Measurements from ENCODE around the gene ABHD10. TPM values are rescaled to one million over a fixed set of nuclear protein-coding genes. Genes with fewer than 3 reads are reported as not detected.

Gene ABHD10
- total RNA-seq, 2 donors from 2014 or later, result 15.6 to 17.1 TPM

GRCh38 chr3:111936967-111937366 lies 41.9 kb upstream of the ABHD10 start:
- no peak for DNase-seq
- no peak for TF ChIP-seq CTCF (IDR thresholded peaks at IDR 0.05)
- TF ChIP-seq POLR2A (IDR thresholded peaks at IDR 0.05), result no peak
- 91 to 94% methylated on average over 1 of the region's 1 CpG for WGBS, 2 donors
- peaks cover 6% of the 10 kb centered on the region for H3K4me1 ChIP-seq
- H3K9me3 ChIP-seq, result no peaks in the 10 kb centered on the region
- no peak for ATAC-seq
- no peak overlapping the region for H3K4me3 ChIP-seq
- intact Hi-C loops (cut with DNase I), result no loop called here
- H3K36me3 ChIP-seq (replicated peaks in 1 of 2; ENCODE audit: insufficient read depth in 1 of 2, low read depth in 2 of 2), result peaks cover 0 to 6% of the 10 kb centered on the region in 2 donors
- no peak overlapping the region for H3K27ac ChIP-seq
- H3K27me3 ChIP-seq, result no peaks in the 10 kb centered on the region

GRCh38 chr3:111937871-111938270 lies 41.0 kb upstream of the ABHD10 start:
- ATAC-seq (no peak), DNase-seq (no peak)
- Histone ChIP-seq H3K4me3 (no peak overlapping the region), H3K27me3 (no peaks in the 10 kb centered on the region), H3K36me3 (replicated peaks in 1 of 2; ENCODE audit: insufficient read depth in 1 of 2, low read depth in 2 of 2) (peaks cover 0 to 6% of the 10 kb centered on the region in 2 donors), H3K9me3 (no peaks in the 10 kb centered on the region), H3K4me1 (peaks cover 3% of the 10 kb centered on the region), H3K27ac (no peak overlapping the region)
- no peak for TF ChIP-seq CTCF (IDR thresholded peaks at IDR 0.05)
- TF ChIP-seq POLR2A (IDR thresholded peaks at IDR 0.05), result no peak
- intact Hi-C loops (cut with DNase I), result no loop called here

- ATAC-seq, result no peak
- TF ChIP-seq CTCF (IDR thresholded peaks at IDR 0.05) (no peak), POLR2A (IDR thresholded peaks at IDR 0.05) (no peak)
- no peaks in the 10 kb centered on the region for H3K9me3 ChIP-seq
- H3K4me3 ChIP-seq, result no peak overlapping the region
- no peak for DNase-seq
- no peaks in the 10 kb centered on the region for H3K4me1 ChIP-seq
- WGBS, 2 donors, result 94 to 99% methylated on average over 2 of the region's 2 CpGs
- H3K27me3 ChIP-seq, result no peaks in the 10 kb centered on the region
- intact Hi-C loops (cut with DNase I), result no loop called here
- H3K27ac ChIP-seq, result no peak overlapping the region
- H3K36me3 ChIP-seq (replicated peaks in 1 of 2; ENCODE audit: insufficient read depth in 1 of 2, low read depth in 2 of 2), result peaks cover 0 to 6% of the 10 kb centered on the region in 2 donors
These were observed 39.0 kb upstream of the ABHD10 start for GRCh38 chr3:111939873-111940272.

- H3K9me3 ChIP-seq, result no peaks in the 10 kb centered on the region
- peaks cover 0 to 6% of the 10 kb centered on the region in 2 donors for H3K36me3 ChIP-seq (replicated peaks in 1 of 2; ENCODE audit: insufficient read depth in 1 of 2, low read depth in 2 of 2)
- H3K27me3 ChIP-seq, result no peaks in the 10 kb centered on the region
- intact Hi-C loops (cut with DNase I), result no loop called here
- no peak overlapping the region for H3K4me3 ChIP-seq
- ATAC-seq (no peak), DNase-seq (no peak)
- H3K4me1 ChIP-seq, result no peaks in the 10 kb centered on the region
- TF ChIP-seq POLR2A (IDR thresholded peaks at IDR 0.05) (no peak), CTCF (IDR thresholded peaks at IDR 0.05) (no peak)
- 92 to 95% methylated on average over 2 of the region's 2 CpGs for WGBS, 2 donors
- no peak overlapping the region for H3K27ac ChIP-seq
These were observed 35.3 kb upstream of the ABHD10 start for GRCh38 chr3:111943533-111943932.

GRCh38 chr3:111944372-111944771 lies 34.5 kb upstream of the ABHD10 start:
- Histone ChIP-seq H3K36me3 (replicated peaks in 1 of 2; ENCODE audit: insufficient read depth in 1 of 2, low read depth in 2 of 2) (peaks cover 0 to 2% of the 10 kb centered on the region in 2 donors), H3K27ac (no peak overlapping the region), H3K9me3 (no peaks in the 10 kb centered on the region), H3K4me1 (no peaks in the 10 kb centered on the region), H3K27me3 (no peaks in the 10 kb centered on the region), H3K4me3 (no peak overlapping the region)
- TF ChIP-seq POLR2A (IDR thresholded peaks at IDR 0.05) (no peak), CTCF (IDR thresholded peaks at IDR 0.05) (no peak)
- DNase-seq (no peak), ATAC-seq (no peak)
- intact Hi-C loops (cut with DNase I), result no loop called here
- 96% methylated on average over 4 of the region's 4 CpGs for WGBS, 2 donors
